ENCODE data around the gene C10orf90. TPM values are rescaled to one million over a fixed set of nuclear protein-coding genes. Genes with fewer than 3 reads are reported as not detected.

C10orf90 gene
- total and polyA plus RNA-seq, 2 donors (not counting 3 experiments of a cell fraction or from before 2014, with no cell fraction given) = not detected

GRCh38 chr10:126617733-126618132 is 52.8 kb downstream of the C10orf90 start:
- no peaks in the 10 kb centered on the region for H3K79me2 ChIP-seq (ENCODE audit: control insufficient read depth, insufficient read depth, low read length)
- no peaks in the 10 kb centered on the region for H4K20me1 ChIP-seq (replicated peaks; ENCODE audit: control insufficient read depth, extremely low read depth, insufficient read depth, low read length)
- H3K27me3 ChIP-seq (ENCODE audit: control insufficient read depth in 2 of 2, insufficient read depth in 2 of 2, low read length in 2 of 2) = no peaks in the 10 kb centered on the region
- H3K9me3 ChIP-seq (replicated peaks; ENCODE audit: control insufficient read depth, insufficient read depth, low read length) = no peaks in the 10 kb centered on the region
- H3K4me1 ChIP-seq (ENCODE audit: control insufficient read depth, extremely low read depth, insufficient read depth, low read length) = no peaks in the 10 kb centered on the region
- ChIA-PET POLR2A (no interaction called here), CTCF (no interaction called here)
- no peak overlapping the region for H3K27ac ChIP-seq (ENCODE audit: insufficient read depth, low read depth, low read length)
- FAIRE-seq = no peak
- H3K4me3 ChIP-seq (replicated peaks in 1 of 3; ENCODE audit: insufficient read depth in 1 of 3, low read depth in 1 of 3, low read length in 3 of 3) = no peak overlapping the region
- H3K9ac ChIP-seq (replicated peaks; ENCODE audit: extremely low read depth, insufficient read depth, low read length) = no peak overlapping the region
- H3K36me3 ChIP-seq (ENCODE audit: control insufficient read depth in 2 of 2, extremely low read depth in 1 of 2, insufficient read depth in 2 of 2, low read length in 2 of 2) = no peaks in the 10 kb centered on the region
- no TSS peak for BruUV-seq (replicated peaks)
- no peak overlapping the region for H2AFZ ChIP-seq (ENCODE audit: low read depth, low read length)
- H3K4me2 ChIP-seq (ENCODE audit: insufficient read depth, low read length) = no peak overlapping the region
- TF ChIP-seq POLR2AphosphoS5 (IDR thresholded peaks at IDR 0.05; ENCODE audit: insufficient read depth, low read depth, low read length) (no peak), JUN (IDR thresholded peaks at IDR 0.05; ENCODE audit: borderline replicate concordance, insufficient read depth, insufficient read length, low read depth) (no peak), GATA2 (IDR thresholded peaks at IDR 0.05; ENCODE audit: insufficient read depth, insufficient read length, low read depth, low read length) (no peak), MYC (IDR thresholded peaks at IDR 0.05; ENCODE audit: low read depth, low read length) (no peak), POLR2A (IDR thresholded peaks at IDR 0.05; ENCODE audit: low read depth, low read length) (no peak), FOS (IDR thresholded peaks at IDR 0.05; ENCODE audit: borderline replicate concordance, insufficient read depth, low read length) (no peak), EZH2 (IDR thresholded peaks at IDR 0.05; ENCODE audit: borderline replicate concordance, low read depth, low read length, severe bottlenecking) (no peak)
- TF ChIP-seq, protein P1, sequence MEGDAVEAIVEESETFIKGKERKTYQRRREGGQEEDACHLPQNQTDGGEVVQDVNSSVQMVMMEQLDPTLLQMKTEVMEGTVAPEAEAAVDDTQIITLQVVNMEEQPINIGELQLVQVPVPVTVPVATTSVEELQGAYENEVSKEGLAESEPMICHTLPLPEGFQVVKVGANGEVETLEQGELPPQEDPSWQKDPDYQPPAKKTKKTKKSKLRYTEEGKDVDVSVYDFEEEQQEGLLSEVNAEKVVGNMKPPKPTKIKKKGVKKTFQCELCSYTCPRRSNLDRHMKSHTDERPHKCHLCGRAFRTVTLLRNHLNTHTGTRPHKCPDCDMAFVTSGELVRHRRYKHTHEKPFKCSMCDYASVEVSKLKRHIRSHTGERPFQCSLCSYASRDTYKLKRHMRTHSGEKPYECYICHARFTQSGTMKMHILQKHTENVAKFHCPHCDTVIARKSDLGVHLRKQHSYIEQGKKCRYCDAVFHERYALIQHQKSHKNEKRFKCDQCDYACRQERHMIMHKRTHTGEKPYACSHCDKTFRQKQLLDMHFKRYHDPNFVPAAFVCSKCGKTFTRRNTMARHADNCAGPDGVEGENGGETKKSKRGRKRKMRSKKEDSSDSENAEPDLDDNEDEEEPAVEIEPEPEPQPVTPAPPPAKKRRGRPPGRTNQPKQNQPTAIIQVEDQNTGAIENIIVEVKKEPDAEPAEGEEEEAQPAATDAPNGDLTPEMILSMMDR (IDR thresholded peaks at IDR 0.05; ENCODE audit: extremely low read depth in 1 of 2, insufficient read depth in 1 of 2, low read depth in 1 of 2, low read length in 2 of 2) = no peak
- TF ChIP-seq, protein P2, sequence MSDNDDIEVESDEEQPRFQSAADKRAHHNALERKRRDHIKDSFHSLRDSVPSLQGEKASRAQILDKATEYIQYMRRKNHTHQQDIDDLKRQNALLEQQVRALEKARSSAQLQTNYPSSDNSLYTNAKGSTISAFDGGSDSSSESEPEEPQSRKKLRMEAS (IDR thresholded peaks at IDR 0.05; ENCODE audit: insufficient read depth, insufficient read length) = no peak
- dilution Hi-C loops (cut with MboI; ENCODE audit: extremely low pct_ligation_motif_present, low sequenced_read_pairs) (no loop called here), intact Hi-C loops (cut with micrococcal nuclease) (no loop called here)
- H3K9me1 ChIP-seq (replicated peaks; ENCODE audit: control insufficient read depth, extremely low read depth, insufficient read depth, low read length) = no peaks in the 10 kb centered on the region
- DNase-seq (ENCODE audit: low read depth, low spot score) = no peak
